ENCODE measurements around the gene POLA2.

The POLA2 gene

GRCh38 chr11:65300621-65301275, 39.0 kb downstream of the POLA2 start:
- H3K4me1 Mint-ChIP-seq, result peaks cover 3% of the 10 kb centered on the region
- no peaks in the 10 kb centered on the region for H3K9me3 Mint-ChIP-seq
- H3K27ac Mint-ChIP-seq, result no peak overlapping the region
- H3K4me3 Mint-ChIP-seq, result no peak overlapping the region
- no peak for DNase-seq (ENCODE audit: low spot score in 2 of 2)
- no peaks in the 10 kb centered on the region for H3K27me3 Mint-ChIP-seq
- peaks cover 14% of the 10 kb centered on the region for H3K36me3 Mint-ChIP-seq
- no peak for ATAC-seq (ENCODE audit: low read depth)

GRCh38 chr11:65301491-65302329, 39.9 kb downstream of the POLA2 start:
- ATAC-seq (ENCODE audit: low read depth) (no peak), DNase-seq (ENCODE audit: low spot score in 2 of 2) (no peak)
- peaks cover 10% of the 10 kb centered on the region for H3K36me3 Mint-ChIP-seq
- no peak overlapping the region for H3K27ac Mint-ChIP-seq
- H3K4me3 Mint-ChIP-seq, result no peak overlapping the region
- peaks cover 3% of the 10 kb centered on the region for H3K4me1 Mint-ChIP-seq
- H3K27me3 Mint-ChIP-seq, result no peaks in the 10 kb centered on the region
- no peaks in the 10 kb centered on the region for H3K9me3 Mint-ChIP-seq

GRCh38 chr11:65303555-65303954, 41.8 kb downstream of the POLA2 start:
- peaks cover 3% of the 10 kb centered on the region for H3K4me1 Mint-ChIP-seq
- H3K27me3 Mint-ChIP-seq, result no peaks in the 10 kb centered on the region
- ATAC-seq (ENCODE audit: low read depth), result no peak
- no peaks in the 10 kb centered on the region for H3K9me3 Mint-ChIP-seq
- H3K4me3 Mint-ChIP-seq, result no peak overlapping the region
- peaks cover 8% of the 10 kb centered on the region for H3K36me3 Mint-ChIP-seq
- no peak for DNase-seq (ENCODE audit: low spot score in 2 of 2)
- no peak overlapping the region for H3K27ac Mint-ChIP-seq

GRCh38 chr11:65304110-65304509, 42.3 kb downstream of the POLA2 start:
- H3K9me3 Mint-ChIP-seq, result no peaks in the 10 kb centered on the region
- no peaks in the 10 kb centered on the region for H3K27me3 Mint-ChIP-seq
- DNase-seq (ENCODE audit: low spot score in 2 of 2) (no peak), ATAC-seq (ENCODE audit: low read depth) (no peak)
- peaks cover 8% of the 10 kb centered on the region for H3K36me3 Mint-ChIP-seq
- H3K4me1 Mint-ChIP-seq, result peaks cover 3% of the 10 kb centered on the region
- H3K4me3 Mint-ChIP-seq, result no peak overlapping the region
- H3K27ac Mint-ChIP-seq, result no peak overlapping the region

GRCh38 chr11:65304613-65305012, 42.9 kb downstream of the POLA2 start:
- ATAC-seq (ENCODE audit: low read depth), result no peak
- no peak overlapping the region for H3K4me3 Mint-ChIP-seq
- no peaks in the 10 kb centered on the region for H3K27me3 Mint-ChIP-seq
- H3K9me3 Mint-ChIP-seq, result no peaks in the 10 kb centered on the region
- peaks cover 8% of the 10 kb centered on the region for H3K36me3 Mint-ChIP-seq
- H3K27ac Mint-ChIP-seq, result peak overlapping the region; percentile 9
- no peak for DNase-seq (ENCODE audit: low spot score in 2 of 2)
- peaks cover 3% of the 10 kb centered on the region for H3K4me1 Mint-ChIP-seq

- Mint-ChIP-seq H3K36me3 (peaks cover 8% of the 10 kb centered on the region), H3K4me1 (peaks cover 3% of the 10 kb centered on the region), H3K9me3 (no peaks in the 10 kb centered on the region), H3K4me3 (no peak overlapping the region), H3K27me3 (no peaks in the 10 kb centered on the region), H3K27ac (no peak overlapping the region)
- DNase-seq (ENCODE audit: low spot score in 2 of 2) (no peak), ATAC-seq (ENCODE audit: low read depth) (no peak)
These were observed 43.9 kb downstream of the POLA2 start for GRCh38 chr11:65305501-65306268.

- Mint-ChIP-seq H3K36me3 (peaks cover 8% of the 10 kb centered on the region), H3K27me3 (no peaks in the 10 kb centered on the region)
These were observed 45.8 kb downstream of the POLA2 start for GRCh38 chr11:65307298-65308229.

GRCh38 chr11:65308281-65308891, 46.6 kb downstream of the POLA2 start:
- DNase-seq (ENCODE audit: low spot score in 2 of 2) (no peak), ATAC-seq (ENCODE audit: low read depth) (peak; percentile 61)
- H3K4me3 Mint-ChIP-seq, result no peak overlapping the region
- H3K9me3 Mint-ChIP-seq, result no peaks in the 10 kb centered on the region
- H3K27ac Mint-ChIP-seq, result no peak overlapping the region
- H3K36me3 Mint-ChIP-seq, result peaks cover 8% of the 10 kb centered on the region
- H3K27me3 Mint-ChIP-seq, result peaks cover under 1% of the 10 kb centered on the region
- H3K4me1 Mint-ChIP-seq, result peaks cover 3% of the 10 kb centered on the region

More at GRCh38 chr11:65307298-65308229, 45.8 kb downstream of the POLA2 start:
- H3K4me3 Mint-ChIP-seq, result no peak overlapping the region
- no peak overlapping the region for H3K27ac Mint-ChIP-seq
- no peak for DNase-seq (ENCODE audit: low spot score in 2 of 2)
- no peak for ATAC-seq (ENCODE audit: low read depth)
- peaks cover 3% of the 10 kb centered on the region for H3K4me1 Mint-ChIP-seq
- no peaks in the 10 kb centered on the region for H3K9me3 Mint-ChIP-seq

- peaks cover 7% of the 10 kb centered on the region for H3K27me3 Mint-ChIP-seq
- no peak overlapping the region for H3K4me3 Mint-ChIP-seq
- H3K9me3 Mint-ChIP-seq, result no peaks in the 10 kb centered on the region
- peaks cover 4% of the 10 kb centered on the region for H3K4me1 Mint-ChIP-seq
- no peak for ATAC-seq (ENCODE audit: low read depth)
- DNase-seq (ENCODE audit: low spot score in 2 of 2), result no peak
- H3K36me3 Mint-ChIP-seq, result peaks cover 5% of the 10 kb centered on the region
- no peak overlapping the region for H3K27ac Mint-ChIP-seq
These were observed 47.2 kb downstream of the POLA2 start for GRCh38 chr11:65309006-65309405.

- DNase-seq (ENCODE audit: low spot score in 2 of 2) (no peak), ATAC-seq (ENCODE audit: low read depth) (no peak)
- H3K27ac Mint-ChIP-seq, result no peak overlapping the region
- H3K4me3 Mint-ChIP-seq, result no peak overlapping the region
- H3K36me3 Mint-ChIP-seq, result no peaks in the 10 kb centered on the region
- H3K4me1 Mint-ChIP-seq, result peaks cover 4% of the 10 kb centered on the region
- no peaks in the 10 kb centered on the region for H3K9me3 Mint-ChIP-seq
- peaks cover 8% of the 10 kb centered on the region for H3K27me3 Mint-ChIP-seq
These were observed 48.5 kb downstream of the POLA2 start for GRCh38 chr11:65310215-65310614.

- DNase-seq (ENCODE audit: low spot score in 2 of 2), result no peak
- Mint-ChIP-seq H3K4me3 (no peak overlapping the region), H3K36me3 (no peaks in the 10 kb centered on the region), H3K4me1 (peaks cover 6% of the 10 kb centered on the region), H3K27me3 (peaks cover 8% of the 10 kb centered on the region), H3K9me3 (no peaks in the 10 kb centered on the region), H3K27ac (no peak overlapping the region)
- ATAC-seq (ENCODE audit: low read depth), result no peak
These were observed 49.0 kb downstream of the POLA2 start for GRCh38 chr11:65310736-65311135.

- Mint-ChIP-seq H3K4me1 (peaks cover 8% of the 10 kb centered on the region), H3K9me3 (no peaks in the 10 kb centered on the region), H3K36me3 (no peaks in the 10 kb centered on the region), H3K27ac (no peak overlapping the region), H3K4me3 (no peak overlapping the region), H3K27me3 (peaks cover 8% of the 10 kb centered on the region)
- DNase-seq (ENCODE audit: low spot score in 2 of 2), result no peak
- ATAC-seq (ENCODE audit: low read depth), result no peak
These were observed 49.5 kb downstream of the POLA2 start for GRCh38 chr11:65311170-65311678.

Data from memory B cell (primary cell).